HG03442 (cell line): ENCODE data around the gene CSRP2.
A peak's percentile ranks its signal among the peaks of the same experiment; 100 is the strongest.

Experiments
- ATAC-seq: cut with Tn5 transposase; IDR thresholded peaks from one replicate; pipeline ENCODE4 v1.9.1; 2021; ENCODE audit warnings: mild to moderate bottlenecking, moderate library complexity; ENCODE audit not compliant: unreplicated experiment

The CSRP2 gene

GRCh38 chr12:76895796-76896195, 17.0 kb upstream of the CSRP2 start:
- no peak for ATAC-seq

DNA sequence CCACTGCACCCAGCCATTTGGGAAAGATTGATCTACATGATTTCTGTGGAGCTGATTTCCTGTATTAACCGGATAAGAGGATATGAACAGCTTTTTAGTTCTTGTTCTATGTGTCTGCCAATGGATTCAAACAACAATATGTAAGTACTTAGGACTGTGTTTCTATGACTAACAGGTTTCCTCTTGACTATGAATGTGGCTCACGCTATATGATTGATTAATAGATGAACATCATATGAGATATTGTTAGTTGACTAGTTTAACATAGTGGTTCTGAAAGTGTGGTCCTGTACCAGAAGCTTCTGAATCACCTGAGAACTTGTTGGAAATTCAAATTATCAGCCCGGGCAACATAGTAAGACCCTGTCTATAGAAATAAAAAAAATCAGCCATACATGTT, 12.8 kb upstream of the CSRP2 start:
- no peak for ATAC-seq

DNA sequence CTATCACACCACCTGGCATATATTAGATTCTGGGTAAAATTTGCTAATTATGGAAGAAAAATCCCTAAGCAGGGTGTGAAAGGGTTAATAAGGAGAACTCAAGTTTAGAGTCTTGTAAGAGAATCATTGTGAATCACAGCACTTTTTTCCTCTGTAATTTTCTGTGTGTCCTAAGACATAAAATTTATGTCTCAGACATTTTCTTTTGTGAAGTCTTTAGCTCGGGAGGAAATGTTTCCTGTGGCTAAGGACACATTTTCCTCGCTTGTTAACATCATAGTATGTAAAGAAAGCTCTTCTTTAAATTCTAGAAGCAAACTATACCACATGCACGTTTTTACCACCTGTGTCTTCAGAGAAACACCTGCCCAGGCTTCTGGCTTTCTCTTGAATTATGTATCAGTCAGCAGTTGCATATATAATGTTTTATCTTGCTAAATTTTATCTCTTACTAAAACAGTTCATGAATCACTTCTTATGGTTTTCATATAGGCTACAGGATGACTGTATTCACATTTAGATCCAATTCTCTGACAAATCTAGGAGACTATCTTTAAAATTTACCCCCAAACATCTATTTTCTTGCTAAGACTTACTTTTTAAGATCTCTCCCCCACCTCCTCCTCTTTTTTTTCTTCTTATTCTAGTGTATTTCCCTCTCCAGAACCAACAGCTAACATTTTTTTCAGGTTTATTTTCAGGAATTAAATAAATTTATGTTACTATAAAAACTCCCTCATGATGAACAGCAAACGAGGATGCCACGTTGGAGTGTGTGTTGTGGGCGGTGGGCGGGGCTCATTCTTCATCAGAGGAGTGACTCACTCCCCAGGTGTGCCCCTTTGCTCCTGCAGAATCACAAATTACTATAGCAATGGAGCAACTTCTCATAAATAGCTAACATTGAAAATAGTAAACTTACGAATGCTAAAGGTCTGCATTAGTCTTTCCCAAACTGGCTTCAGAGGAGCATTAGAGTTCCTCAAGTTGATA, 11.6 kb upstream of the CSRP2 start:
- no peak for ATAC-seq

GRCh38 chr12:76888775-76889174, 10.0 kb upstream of the CSRP2 start:
- no peak for ATAC-seq

DNA sequence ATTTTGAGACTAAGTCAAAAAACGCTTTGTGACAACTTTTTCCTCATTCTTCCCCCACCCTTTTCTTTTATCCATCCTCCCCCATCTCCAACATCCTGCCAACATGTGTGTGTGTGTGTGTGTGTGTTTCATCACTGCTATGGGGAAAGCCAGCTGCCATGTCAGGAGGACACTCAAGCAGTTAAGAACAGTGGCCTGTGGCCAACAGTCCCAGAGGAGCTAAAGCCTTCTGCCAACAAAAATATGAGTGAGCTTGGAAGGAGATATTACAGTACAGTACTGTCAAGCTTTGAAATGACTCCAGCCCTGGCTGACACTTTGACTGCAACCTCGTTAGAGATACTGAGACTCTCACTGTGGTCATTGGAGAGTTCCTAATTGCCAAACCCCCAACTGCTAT, 5.0 kb upstream of the CSRP2 start:
- ATAC-seq: no peak

DNA sequence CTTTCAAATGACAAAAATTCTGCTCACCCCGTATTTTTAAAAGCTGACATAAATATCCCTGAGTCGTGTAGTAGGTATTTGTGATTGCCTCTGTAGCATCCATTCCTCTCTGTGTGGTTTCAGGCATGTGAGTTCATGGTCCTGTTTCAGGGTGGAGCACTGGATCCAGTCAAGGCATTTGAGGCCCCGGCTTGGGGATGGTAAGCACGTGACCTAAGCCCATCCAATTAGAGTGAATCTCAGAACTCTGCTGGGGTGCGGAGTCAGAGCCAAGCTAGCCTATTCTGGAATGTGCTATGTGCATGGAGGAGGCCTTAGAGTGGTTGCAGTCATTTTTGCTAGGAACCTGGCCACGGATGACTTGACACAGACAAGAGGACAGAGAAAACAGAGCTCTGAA, 4.3 kb upstream of the CSRP2 start:
- ATAC-seq: no peak

GRCh38 chr12:76882367-76882766, 3.5 kb upstream of the CSRP2 start:
- ATAC-seq: no peak

- no peak for ATAC-seq
Observed at GRCh38 chr12:76881142-76881541, 2.3 kb upstream of the CSRP2 start.

- ATAC-seq: no peak
Observed at GRCh38 chr12:76880519-76881023, 1.8 kb upstream of the CSRP2 start.

- no peak for ATAC-seq
Observed at GRCh38 chr12:76879710-76880518, 1.1 kb upstream of the CSRP2 start.

DNA sequence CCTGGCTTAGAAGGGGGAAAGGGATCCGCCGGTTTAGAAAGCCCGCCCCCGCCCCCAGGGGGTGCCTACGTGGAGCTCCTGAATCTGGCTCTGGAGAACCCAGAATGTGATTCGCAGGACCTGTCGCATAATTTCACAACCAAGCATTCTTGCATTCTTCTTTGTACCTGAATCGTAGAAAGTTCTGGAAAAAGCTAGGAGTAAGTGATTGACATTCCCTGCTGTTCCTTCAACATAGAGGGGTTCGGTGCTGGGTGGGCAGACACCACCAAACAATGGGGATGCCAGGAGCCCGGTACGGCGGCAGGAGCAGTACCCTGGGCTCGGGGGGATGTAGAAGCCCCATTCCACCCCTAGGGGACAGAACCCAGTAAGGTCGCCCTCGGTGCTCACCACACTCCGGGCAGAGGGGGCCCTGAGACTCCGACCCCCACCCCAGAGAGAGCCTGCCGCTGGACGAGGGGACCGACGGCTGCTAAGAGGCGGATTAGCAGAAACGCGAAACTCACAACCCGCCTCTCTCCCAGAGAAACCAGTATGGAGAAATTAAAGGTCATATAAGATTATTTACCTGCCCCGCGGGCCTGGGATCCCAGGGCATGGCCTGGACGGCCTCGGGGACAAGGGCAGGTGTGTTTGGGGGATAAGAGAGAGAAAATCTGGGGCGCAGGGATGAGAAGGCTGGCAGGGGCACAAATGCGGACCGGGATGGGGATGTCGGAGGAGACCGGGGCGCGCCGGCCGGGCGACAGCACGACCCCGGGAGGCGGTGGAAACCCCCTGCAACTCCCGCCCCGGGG, 520 bp downstream of the CSRP2 start:
- ATAC-seq: peak; percentile 26

DNA sequence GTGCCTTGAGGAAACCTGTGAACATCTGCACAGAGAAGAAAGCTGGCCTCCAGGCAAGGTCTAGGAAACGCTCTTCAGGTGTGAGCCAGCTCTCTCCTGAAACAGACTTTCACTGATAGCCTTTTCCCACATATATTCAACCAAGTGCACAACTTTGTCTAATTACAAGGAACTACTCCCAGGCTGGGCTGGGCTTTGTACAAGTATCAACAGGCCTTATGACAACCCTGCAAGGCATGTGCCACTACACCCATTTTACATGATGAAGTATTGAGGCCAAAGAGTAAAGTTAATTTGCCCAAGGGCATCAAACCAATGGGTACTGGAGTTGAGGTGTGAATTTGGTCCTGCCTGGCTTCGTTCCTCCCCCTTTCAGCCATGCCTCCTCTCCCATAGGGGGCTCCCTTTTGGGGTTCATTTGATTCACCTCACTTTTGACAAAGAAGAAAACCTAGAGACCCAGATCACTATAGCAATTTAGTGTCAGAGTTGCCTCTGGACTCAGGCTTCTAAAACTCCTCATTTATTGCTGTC, 2.1 kb downstream of the CSRP2 start:
- no peak for ATAC-seq

DNA sequence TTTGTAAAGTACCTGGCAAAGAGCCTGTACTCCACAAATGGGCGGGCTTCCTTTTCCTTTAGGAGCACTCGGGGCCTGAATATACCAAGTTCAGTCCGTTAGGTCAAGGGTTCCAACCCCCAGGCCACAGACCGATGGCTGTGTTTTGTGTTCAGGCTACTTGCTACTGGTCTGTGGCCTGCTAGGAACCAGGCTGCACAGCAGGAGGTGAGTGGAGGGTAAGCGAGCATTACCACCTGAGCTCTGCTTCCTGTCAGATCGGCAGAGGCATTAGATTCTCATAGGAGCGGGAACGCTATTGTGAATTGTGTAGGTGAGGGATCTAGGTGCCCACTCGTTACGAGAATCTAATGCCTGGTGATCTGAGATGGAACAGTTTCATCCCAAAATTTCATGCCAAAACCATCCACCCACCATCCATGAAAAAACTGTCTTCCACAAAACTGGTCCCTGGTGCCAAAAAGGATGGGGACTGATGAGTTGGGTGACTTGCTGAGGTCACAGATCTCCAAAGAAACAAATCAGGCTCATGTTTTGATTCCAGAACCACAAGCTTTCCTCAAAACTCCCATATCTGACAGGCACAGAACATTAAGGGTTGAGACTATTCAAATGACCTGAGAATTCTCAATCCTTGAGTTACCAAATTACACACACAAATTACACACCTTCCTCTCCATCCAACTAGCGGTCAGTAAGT, 4.2 kb downstream of the CSRP2 start:
- no peak for ATAC-seq

GRCh38 chr12:76874027-76874426, 4.8 kb downstream of the CSRP2 start:
- ATAC-seq: no peak

- no peak for ATAC-seq
Observed at GRCh38 chr12:76872415-76872814, 6.4 kb downstream of the CSRP2 start.

- ATAC-seq: no peak
Observed at GRCh38 chr12:76871742-76872141, 7.1 kb downstream of the CSRP2 start.

- ATAC-seq: no peak
Observed at GRCh38 chr12:76871082-76871481, 7.7 kb downstream of the CSRP2 start.

DNA sequence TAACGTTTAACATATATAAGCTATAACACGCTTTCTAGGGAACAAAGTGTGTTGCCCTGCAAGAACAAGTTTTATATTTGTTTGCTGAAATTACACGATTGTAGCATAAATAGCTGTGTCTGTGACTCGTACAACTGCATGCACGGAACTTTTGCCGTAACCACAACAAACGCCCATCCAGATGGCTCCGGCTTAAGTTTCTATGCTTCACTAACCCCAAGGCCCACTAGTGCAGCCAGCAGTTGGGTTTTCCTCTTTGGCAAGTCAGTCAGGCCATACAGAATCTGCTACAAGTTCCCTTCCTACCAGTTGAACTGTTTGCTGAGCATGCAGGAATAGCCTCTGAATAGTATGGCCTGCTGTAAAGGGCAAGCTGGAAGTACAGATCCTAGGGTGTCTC, 12.1 kb downstream of the CSRP2 start:
- ATAC-seq: peak; percentile 54

DNA sequence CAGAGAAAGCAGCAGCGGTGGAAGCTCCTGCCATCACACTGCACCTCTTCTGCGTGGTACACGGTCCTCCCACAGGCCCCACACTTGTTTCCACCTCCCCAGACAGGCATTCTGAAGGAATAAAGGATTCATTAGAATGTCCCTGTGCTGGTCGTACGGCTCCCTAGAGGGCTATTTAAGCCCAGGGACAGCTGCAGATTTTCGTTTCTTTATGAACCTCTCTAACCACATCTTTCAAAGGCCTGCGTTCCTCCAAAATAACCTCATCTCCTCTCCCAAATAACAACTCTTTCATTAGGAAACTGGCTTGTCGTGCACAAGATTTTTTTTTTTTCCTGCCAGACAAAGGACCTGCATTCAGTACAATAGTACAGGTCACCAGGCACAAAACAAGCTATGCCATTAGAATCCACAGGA, 12.7 kb downstream of the CSRP2 start:
- ATAC-seq: no peak
